Endothelial cell of umbilical vein (primary cell): ENCODE data around the gene ARFGEF3. TPM values are rescaled to one million over a fixed set of nuclear protein-coding genes. Genes with fewer than 3 reads are reported as not detected.
"Not testable (repeated sequence)": the region's sequence is repeated elsewhere in the genome, so short reads cannot be mapped to it uniquely, and the experiment has no call there.

Experiments
- BruUV-seq: library from RNA; stranded (reverse); fragments of 400-500 nt; replicated peaks from 2 replicates; lab custom pipeline; 2021; lab: Mats Ljungman, UMichigan
- CTCF ChIA-PET: fragments of 300-600, 350-600 bp; sonication (Branson Sonifier 250); formaldehyde crosslinking; loops from one replicate; lab custom pipeline; 2021; ENCODE audit warnings: antibody characterized with exemption, inconsistent platforms; lab: Charles Lee
- POLR2A ChIA-PET: fragments of 300-600, 350-600 bp; sonication (Branson Sonifier 250); formaldehyde crosslinking; loops from one replicate; lab custom pipeline; 2021; ENCODE audit warnings: antibody characterized with exemption, inconsistent platforms; lab: Charles Lee
- DNase-seq: peaks from one replicate; pipeline ENCODE4 v3.0.0-alpha.2; 2011; ENCODE audit warnings: low read depth, low spot score
- FAIRE-seq: peaks from 2 replicates; lab custom pipeline; 2011; peaks lifted over from hg19 to GRCh38; lab: Jason Lieb, UNC
- H2AFZ ChIP-seq: 2 replicates; pipeline ENCODE4 v1.6.0; 2012; ENCODE audit warnings: low read depth, low read length, control low read depth, inconsistent platforms
- H3K27ac ChIP-seq: 2 replicates; pipeline ENCODE4 v1.5.1; 2011; ENCODE audit warnings: low read depth, mild to moderate bottlenecking, control low read depth, low read length, moderate library complexity; ENCODE audit not compliant: insufficient read depth
- H3K27me3 ChIP-seq, 2 experiments: 2 replicates each; pipeline versions ENCODE4 v1.6.0 to v1.6.1; 2011; ENCODE audit warnings: low read length in 2 of 2, mixed read lengths in 1 of 2; ENCODE audit not compliant: control insufficient read depth in 2 of 2, insufficient read depth in 2 of 2
- H3K36me3 ChIP-seq, 2 experiments: 2 replicates in 1 of 2; 3 replicates in 1 of 2; pipeline ENCODE4 v1.5.1; 2011; ENCODE audit warnings: low read length in 2 of 2, mild to moderate bottlenecking in 1 of 2, moderate library complexity in 1 of 2; ENCODE audit not compliant: control insufficient read depth in 2 of 2, insufficient read depth in 2 of 2; ENCODE audit errors: extremely low read depth in 1 of 2
- H3K4me1 ChIP-seq: 3 replicates; pipeline ENCODE4 v1.5.1; 2011; ENCODE audit warnings: mild to moderate bottlenecking, low read length; ENCODE audit not compliant: control insufficient read depth, insufficient read depth; ENCODE audit errors: extremely low read depth
- H3K4me2 ChIP-seq: 2 replicates; pipeline ENCODE4 v1.6.1; 2011; ENCODE audit warnings: low read length, control low read depth, mixed read lengths; ENCODE audit not compliant: insufficient read depth
- H3K4me3 ChIP-seq, 3 experiments: fragments of 200-600 bp in 1 of 3; sonication (generic), shearing (Covaris generic) in 1 of 3; replicated peaks in 1 of 3; 2 replicates each; pipeline ENCODE4 v1.5.1; 2011 to 2016; ENCODE audit warnings: control low read depth in 3 of 3, low read length in 3 of 3, mild to moderate bottlenecking in 2 of 3, inconsistent platforms in 1 of 3, low read depth in 1 of 3, moderate library complexity in 1 of 3; ENCODE audit not compliant: insufficient read depth in 1 of 3
- H3K79me2 ChIP-seq: 2 replicates; pipeline ENCODE4 v1.6.0; 2012; ENCODE audit warnings: low read length, inconsistent platforms; ENCODE audit not compliant: control insufficient read depth, insufficient read depth
- H3K9ac ChIP-seq: replicated peaks from 2 replicates; pipeline ENCODE3; 2011; ENCODE audit warnings: low read length, control low read depth; ENCODE audit not compliant: insufficient read depth; ENCODE audit errors: extremely low read depth
- H3K9me1 ChIP-seq: replicated peaks from 3 replicates; pipeline ENCODE4 v1.6.0; 2011; ENCODE audit warnings: mild to moderate bottlenecking, low read length; ENCODE audit not compliant: control insufficient read depth, insufficient read depth; ENCODE audit errors: extremely low read depth
- H3K9me3 ChIP-seq: replicated peaks from 2 replicates; pipeline ENCODE4 v1.5.1; 2012; ENCODE audit warnings: low read length, inconsistent platforms; ENCODE audit not compliant: control insufficient read depth, insufficient read depth
- H4K20me1 ChIP-seq: replicated peaks from 2 replicates; pipeline ENCODE3; 2011; ENCODE audit warnings: mild to moderate bottlenecking, low read length; ENCODE audit not compliant: control insufficient read depth, insufficient read depth; ENCODE audit errors: extremely low read depth
- GATA2 ChIP-seq: IDR thresholded peaks from 2 replicates; pipeline ENCODE4 v1.7.0; 2011; ENCODE audit warnings: low read depth, mild to moderate bottlenecking, moderate library complexity, mixed read lengths, low read length; ENCODE audit not compliant: insufficient read length, insufficient read depth
- MYC ChIP-seq: IDR thresholded peaks from one replicate; pipeline ENCODE4 v1.6.1; 2011; ENCODE audit warnings: mild to moderate bottlenecking, low read depth, low read length
- dilution Hi-C: fragments of 300-500 bp; cut with MboI; formaldehyde crosslinking; loops from one replicate; pipeline ENCODE4 v1.15.0; 2019; ENCODE audit warnings: low sequenced_read_pairs; ENCODE audit not compliant: extremely low pct_ligation_motif_present
- intact Hi-C: fragments of 100-400 bp; cut with micrococcal nuclease; formaldehyde crosslinking; loops from one replicate; pipeline ENCODE4 v1.10.0; 2022
- polyA plus RNA-seq, 4 experiments: library from polyadenylated mRNA; depleted of rRNA in 3 of 4; stranded (reverse) in 3 of 4; unstranded in 1 of 4; fragments of >200 nt; gene quantifications; 2 replicates each; pipeline versions ENCODE4 v1.2.1 to v1.2.3, GENCODE V29; 2011 to 2012; ENCODE audit warnings: missing spikeins in 1 of 4
- total RNA-seq: library from RNA; stranded (reverse); gene quantifications from 2 replicates; pipeline ENCODE4 v1.2.3, GENCODE V29; 2021

The ARFGEF3 gene
- total and polyA plus RNA-seq, 2 donors (not counting 3 experiments of a cell fraction or from before 2014, with no cell fraction given) = 1.3 to 7.3 TPM

- Histone ChIP-seq H3K4me2 (no peak overlapping the region), H3K4me3 (no peak overlapping the region), H3K9ac (no peak overlapping the region), H3K9me1 (no peaks in the 10 kb centered on the region), H3K27me3 (no peaks in the 10 kb centered on the region), H4K20me1 (no peaks in the 10 kb centered on the region), H2AFZ (no peak overlapping the region), H3K79me2 (no peaks in the 10 kb centered on the region), H3K36me3 (no peaks in the 10 kb centered on the region), H3K27ac (no peak overlapping the region), H3K4me1 (no peaks in the 10 kb centered on the region), H3K9me3 (no peaks in the 10 kb centered on the region)
- ChIA-PET CTCF (interaction anchor here (3.4 kb wide), 1 partner anchor 12 kb away, joined by 9 read pairs; no protein-coding TSS in a partner anchor), POLR2A (no interaction called here)
- no TSS peak for BruUV-seq
- intact Hi-C loops (no loop called here), dilution Hi-C loops (no loop called here)
- FAIRE-seq = no peak
- no peak for DNase-seq
- TF ChIP-seq MYC (no peak), GATA2 (no peak)
Measured at GRCh38 chr6:138357928-138358327, 196.2 kb downstream of the ARFGEF3 start.

GRCh38 chr6:138368684-138369083, 206.9 kb downstream of the ARFGEF3 start:
- BruUV-seq, H3K9ac ChIP-seq, intact Hi-C loops, H3K9me3 ChIP-seq, H2AFZ ChIP-seq, FAIRE-seq, H3K4me3 ChIP-seq, H3K27ac ChIP-seq, H3K4me2 ChIP-seq, H3K79me2 ChIP-seq, DNase-seq, H3K36me3 ChIP-seq, H4K20me1 ChIP-seq, POLR2A ChIA-PET, H3K27me3 ChIP-seq, H3K9me1 ChIP-seq, dilution Hi-C loops: not testable (repeated sequence)
- CTCF ChIA-PET = interaction anchor here (0.8 kb wide), 1 partner anchor 8 kb away, joined by 3 read pairs; no protein-coding TSS in a partner anchor
- H3K4me1 ChIP-seq = peaks cover 23% of the 10 kb centered on the region
